H9 (cell line): Measurements from ENCODE around the gene COL23A1. TPM values are rescaled to one million over a fixed set of nuclear protein-coding genes. Genes with fewer than 3 reads are reported as not detected.

Experiments used
- DNase-seq: peaks from one replicate; pipeline ENCODE4 v3.0.0-alpha.2; 2017
- H2AFZ ChIP-seq: one replicate; pipeline ENCODE4 v1.6.1; 2013; ENCODE audit warnings: mild to moderate bottlenecking, low read length, control low read depth, moderate library complexity
- H2AK5ac ChIP-seq: 2 replicates; pipeline ENCODE4 v1.6.1; 2013; ENCODE audit warnings: low read length, control low read depth, mixed read lengths; ENCODE audit not compliant: insufficient read length
- H2BK120ac ChIP-seq: one replicate; pipeline ENCODE4 v1.6.1; 2013; ENCODE audit warnings: low read depth, mild to moderate bottlenecking, low read length, control low read depth, inconsistent platforms; ENCODE audit not compliant: poor library complexity, severe bottlenecking
- H2BK12ac ChIP-seq: 2 replicates; pipeline ENCODE4 v1.6.1; 2013; ENCODE audit warnings: low read length, control low read depth, mixed read lengths, low read depth; ENCODE audit not compliant: insufficient read length
- H2BK15ac ChIP-seq: 2 replicates; pipeline ENCODE4 v1.6.1; 2013; ENCODE audit warnings: low read depth, low read length, control low read depth
- H2BK20ac ChIP-seq: one replicate; pipeline ENCODE4 v1.6.1; 2013; ENCODE audit warnings: low read depth, mild to moderate bottlenecking, low read length, control low read depth, inconsistent platforms; ENCODE audit not compliant: poor library complexity, severe bottlenecking
- H2BK5ac ChIP-seq: 2 replicates; pipeline ENCODE4 v1.6.1; 2013; ENCODE audit warnings: low read length, control low read depth, mixed read lengths; ENCODE audit not compliant: insufficient read length
- H3K14ac ChIP-seq: 2 replicates; pipeline ENCODE4 v1.6.1; 2013; ENCODE audit warnings: low read length, control low read depth; ENCODE audit not compliant: insufficient read depth
- H3K18ac ChIP-seq: 2 replicates; pipeline ENCODE4 v1.6.1; 2013; ENCODE audit warnings: low read depth, mild to moderate bottlenecking, mixed read lengths, low read length, control low read depth; ENCODE audit not compliant: insufficient read length
- H3K23ac ChIP-seq: 2 replicates; pipeline ENCODE4 v1.6.1; 2013; ENCODE audit warnings: low read length, control low read depth, mixed read lengths, low read depth; ENCODE audit not compliant: insufficient read length
- H3K23me2 ChIP-seq: 2 replicates; pipeline ENCODE4 v1.6.1; 2013; ENCODE audit warnings: low read depth, mild to moderate bottlenecking, mixed read lengths, low read length, control low read depth; ENCODE audit not compliant: insufficient read length, poor library complexity, severe bottlenecking
- H3K27ac ChIP-seq: 2 replicates; pipeline ENCODE4 v1.5.1; 2013; ENCODE audit warnings: low read length, control low read depth, mixed read lengths, low read depth; ENCODE audit not compliant: insufficient read length
- H3K27me3 ChIP-seq: 2 replicates; pipeline ENCODE4 v1.6.1; 2013; ENCODE audit warnings: low read length, control low read depth, inconsistent platforms; ENCODE audit not compliant: insufficient read depth
- H3K4ac ChIP-seq: 2 replicates; pipeline ENCODE4 v1.6.1; 2013; ENCODE audit warnings: low read depth, mild to moderate bottlenecking, control low read depth, inconsistent platforms, low read length, moderate library complexity
- H3K4me1 ChIP-seq: 2 replicates; pipeline ENCODE4 v1.6.1; 2013; ENCODE audit warnings: low read length, control low read depth, inconsistent platforms; ENCODE audit not compliant: insufficient read depth
- H3K4me2 ChIP-seq: 2 replicates; pipeline ENCODE4 v1.6.1; 2013; ENCODE audit warnings: low read length, control low read depth, mixed read lengths; ENCODE audit not compliant: insufficient read length, insufficient read depth
- H3K56ac ChIP-seq: 2 replicates; pipeline ENCODE4 v1.6.1; 2013; ENCODE audit warnings: low read depth, mild to moderate bottlenecking, mixed read lengths, low read length, control low read depth; ENCODE audit not compliant: insufficient read length
- H3K79me1 ChIP-seq: 2 replicates; pipeline ENCODE4 v1.6.1; 2013; ENCODE audit warnings: low read depth, mild to moderate bottlenecking, moderate library complexity, low read length, control low read depth, inconsistent platforms; ENCODE audit not compliant: insufficient read depth, poor library complexity, severe bottlenecking
- H3K79me2 ChIP-seq: 2 replicates; pipeline ENCODE4 v1.6.1; 2013; ENCODE audit warnings: low read length, control low read depth, inconsistent platforms; ENCODE audit not compliant: insufficient read depth
- H3K9ac ChIP-seq: 2 replicates; pipeline ENCODE4 v1.6.1; 2013; ENCODE audit warnings: low read length, control low read depth, mixed read lengths; ENCODE audit not compliant: insufficient read length; ENCODE audit errors: extremely low read depth
- H3K9me3 ChIP-seq: one replicate; pipeline ENCODE4 v1.6.1; 2013; ENCODE audit warnings: low read depth, low read length, inconsistent platforms; ENCODE audit not compliant: control insufficient read depth
- H3T11ph ChIP-seq: one replicate; pipeline ENCODE4 v1.6.1; 2013; ENCODE audit warnings: mild to moderate bottlenecking, low read length, control low read depth, inconsistent platforms
- H4K20me1 ChIP-seq: one replicate; pipeline ENCODE4 v1.6.1; 2013; ENCODE audit not compliant: control insufficient read depth, insufficient read length, insufficient read depth
- H4K5ac ChIP-seq: 2 replicates; pipeline ENCODE4 v1.6.1; 2013; ENCODE audit warnings: low read depth, mild to moderate bottlenecking, mixed read lengths, low read length, control low read depth; ENCODE audit not compliant: insufficient read length
- H4K8ac ChIP-seq: replicated peaks from 2 replicates; pipeline ENCODE4 v1.6.1; 2013; ENCODE audit warnings: low read length, control low read depth, mixed read lengths, low read depth; ENCODE audit not compliant: insufficient read length
- H4K91ac ChIP-seq: 2 replicates; pipeline ENCODE4 v1.6.1; 2013; ENCODE audit warnings: low read depth, mild to moderate bottlenecking, moderate library complexity, mixed read lengths, low read length, control low read depth; ENCODE audit not compliant: insufficient read length
- H3K27ac Mint-ChIP-seq, 3 experiments: 2 replicates in 2 of 3; 3 replicates in 1 of 3; pipeline ENCODE4 v1.8.0; 2020 to 2021; ENCODE audit warnings: mixed read lengths in 3 of 3, mild to moderate bottlenecking in 1 of 3, moderate library complexity in 1 of 3
- H3K27me3 Mint-ChIP-seq: 2 replicates; pipeline ENCODE4 v1.8.0; 2021; ENCODE audit warnings: low read depth, mild to moderate bottlenecking, moderate library complexity, mixed read lengths
- H3K36me3 Mint-ChIP-seq, 3 experiments: 2 replicates in 2 of 3; 3 replicates in 1 of 3; pipeline ENCODE4 v1.8.0; 2020 to 2021; ENCODE audit warnings: low read depth in 3 of 3, mixed read lengths in 3 of 3; ENCODE audit not compliant: insufficient read depth in 1 of 3
- H3K4me1 Mint-ChIP-seq, 2 experiments: 2 replicates each; pipeline ENCODE4 v1.8.0; 2020; ENCODE audit warnings: mixed read lengths in 2 of 2
- H3K4me3 Mint-ChIP-seq, 2 experiments: 2 replicates in 1 of 2; 3 replicates in 1 of 2; pipeline ENCODE4 v1.8.0; 2020 to 2021; ENCODE audit warnings: mild to moderate bottlenecking in 2 of 2, mixed read lengths in 2 of 2, moderate library complexity in 1 of 2
- H3K9me3 Mint-ChIP-seq, 2 experiments: 2 replicates in 1 of 2; 3 replicates in 1 of 2; pipeline ENCODE4 v1.8.0; 2020; ENCODE audit warnings: mild to moderate bottlenecking in 2 of 2, mixed read lengths in 2 of 2, moderate library complexity in 1 of 2
- WGBS: extraction: QIAGEN DNeasy Blood & Tissue Kit; methylation state at CpG from one replicate; pipeline ENCODE4 v1.1.7; 2013; ENCODE audit warnings: missing lambda C conversion rate, low lambda C conversion rate, mixed read lengths; ENCODE audit not compliant: insufficient read length; ENCODE audit errors: extremely low coverage; 5-methylcytosine and 5-hydroxymethylcytosine counted together
- total RNA-seq: library from RNA; stranded (reverse); gene quantifications from 2 replicates; pipeline ENCODE4 v1.2.1, GENCODE V29; 2021
- TF ChIP-seq, protein P1 (sequence below): fragments of 200-600 bp; sonication (generic); conservative IDR thresholded peaks from 3 replicates; pipeline ENCODE4 v1.8.0; 2021; ENCODE audit warnings: antibody characterized with exemption, mild to moderate bottlenecking

COL23A1 gene
- total RNA-seq, 1 experiment from 2014 or later, result 2.6 TPM

DNA sequence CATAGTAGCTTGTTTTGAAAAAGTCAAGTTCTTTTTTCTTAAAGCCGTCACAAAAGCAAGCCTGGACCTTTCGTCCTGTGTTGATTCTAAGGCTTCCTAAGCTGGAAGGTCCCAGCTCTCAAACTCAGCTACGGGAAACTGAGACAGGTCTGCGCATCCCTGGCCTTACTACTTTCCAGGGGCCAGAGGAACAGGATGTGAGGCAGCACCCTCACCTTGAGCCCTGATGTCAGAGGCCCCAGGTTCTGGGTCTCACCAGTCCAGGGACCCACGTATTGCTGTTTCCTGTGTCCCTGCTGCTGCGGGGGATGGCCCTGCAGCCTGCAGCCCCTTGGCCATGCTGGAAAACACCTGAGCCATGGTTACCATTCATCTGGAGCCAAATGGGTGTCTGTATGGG lies 123.9 kb downstream of the COL23A1 start:
- no peak overlapping the region for H2BK120ac ChIP-seq
- H3K27ac Mint-ChIP-seq, result no peak overlapping the region
- WGBS, result no CpG with 5 or more reads among the region's 6 CpGs
- no peak overlapping the region for H4K8ac ChIP-seq
- no peak overlapping the region for H3K18ac ChIP-seq
- H3K4me3 Mint-ChIP-seq, result no peak overlapping the region
- no peak overlapping the region for H3K27ac ChIP-seq
- H3K79me2 ChIP-seq, result 0 out of 2 replicates have a peak, but pooled peaks cover 1% of the 10 kb centered on the region
- H2BK5ac ChIP-seq, result no peak overlapping the region
- H3K4me1 Mint-ChIP-seq, result peaks cover 21 to 46% of the 10 kb centered on the region in 2 experiments
- H3K14ac ChIP-seq, result no peak overlapping the region
- H2BK12ac ChIP-seq, result no peak overlapping the region
- H3K27me3 Mint-ChIP-seq, result peaks cover 3% of the 10 kb centered on the region; the same call in 1 of the 2 replicates
- H2BK20ac ChIP-seq, result no peak overlapping the region
- H4K20me1 ChIP-seq, result no peaks in the 10 kb centered on the region
- H2AFZ ChIP-seq, result no peak overlapping the region
- H3K9ac ChIP-seq, result no peak overlapping the region
- H3K9me3 ChIP-seq, result no peaks in the 10 kb centered on the region
- H3K23ac ChIP-seq, result no peak overlapping the region
- H4K5ac ChIP-seq, result no peak overlapping the region
- no peak overlapping the region for H3K4me2 ChIP-seq
- no peak for DNase-seq
- no peaks in the 10 kb centered on the region for H3K79me1 ChIP-seq
- no peak overlapping the region for H2AK5ac ChIP-seq
- no peak overlapping the region for H3K4ac ChIP-seq
- H3K4me1 ChIP-seq, result peaks cover 4% of the 10 kb centered on the region; the same call in 1 of the 2 replicates
- no peak overlapping the region for H3T11ph ChIP-seq
- no peaks in the 10 kb centered on the region for H3K36me3 Mint-ChIP-seq
- H3K27me3 ChIP-seq, result no peaks in the 10 kb centered on the region
- no peak overlapping the region for H2BK15ac ChIP-seq
- no peaks in the 10 kb centered on the region for H3K23me2 ChIP-seq
- TF ChIP-seq, protein P1, sequence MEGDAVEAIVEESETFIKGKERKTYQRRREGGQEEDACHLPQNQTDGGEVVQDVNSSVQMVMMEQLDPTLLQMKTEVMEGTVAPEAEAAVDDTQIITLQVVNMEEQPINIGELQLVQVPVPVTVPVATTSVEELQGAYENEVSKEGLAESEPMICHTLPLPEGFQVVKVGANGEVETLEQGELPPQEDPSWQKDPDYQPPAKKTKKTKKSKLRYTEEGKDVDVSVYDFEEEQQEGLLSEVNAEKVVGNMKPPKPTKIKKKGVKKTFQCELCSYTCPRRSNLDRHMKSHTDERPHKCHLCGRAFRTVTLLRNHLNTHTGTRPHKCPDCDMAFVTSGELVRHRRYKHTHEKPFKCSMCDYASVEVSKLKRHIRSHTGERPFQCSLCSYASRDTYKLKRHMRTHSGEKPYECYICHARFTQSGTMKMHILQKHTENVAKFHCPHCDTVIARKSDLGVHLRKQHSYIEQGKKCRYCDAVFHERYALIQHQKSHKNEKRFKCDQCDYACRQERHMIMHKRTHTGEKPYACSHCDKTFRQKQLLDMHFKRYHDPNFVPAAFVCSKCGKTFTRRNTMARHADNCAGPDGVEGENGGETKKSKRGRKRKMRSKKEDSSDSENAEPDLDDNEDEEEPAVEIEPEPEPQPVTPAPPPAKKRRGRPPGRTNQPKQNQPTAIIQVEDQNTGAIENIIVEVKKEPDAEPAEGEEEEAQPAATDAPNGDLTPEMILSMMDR, result no peak
- no peak overlapping the region for H3K56ac ChIP-seq
- H3K9me3 Mint-ChIP-seq, result no peaks in the 10 kb centered on the region
- H4K91ac ChIP-seq, result no peak overlapping the region
